Epithelial cell of esophagus (primary cell): Measurements from ENCODE around the gene UST.

Experiments
- DNase-seq: peaks from one replicate; pipeline ENCODE4 v3.0.0; 2010; ENCODE audit warnings: low read depth
- H3K4me3 ChIP-seq: 2 replicates; pipeline ENCODE4 v1.5.1; 2011; ENCODE audit warnings: mild to moderate bottlenecking, low read length, control low read depth
- TF ChIP-seq, protein P1 (sequence below): IDR thresholded peaks from 2 replicates; pipeline ENCODE4 v1.5.1; 2011; ENCODE audit warnings: low read depth, mild to moderate bottlenecking, low read length, control low read depth, inconsistent platforms; ENCODE audit not compliant: insufficient read depth; ENCODE audit errors: missing control alignments

The UST gene

DNA sequence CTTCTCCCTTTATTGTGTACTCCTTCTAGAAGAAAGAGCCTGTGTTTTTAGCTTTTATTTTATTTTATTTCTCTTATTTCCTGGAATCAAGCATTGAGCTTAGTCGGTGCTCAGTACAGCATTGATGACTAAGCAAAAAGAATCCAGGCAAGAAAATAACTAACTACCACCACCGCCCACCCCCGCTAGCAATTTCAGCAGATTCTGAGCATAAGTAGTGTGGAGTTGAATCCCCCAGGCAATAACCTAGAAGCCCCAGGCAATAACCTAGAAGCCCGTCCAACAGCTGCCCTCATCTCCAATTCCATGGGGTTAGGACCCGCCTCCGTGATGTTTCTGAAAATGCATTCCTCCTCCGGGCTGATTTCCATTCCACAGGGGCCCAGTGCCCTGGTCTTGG is 312.7 kb downstream of the UST start:
- no peak for DNase-seq
- TF ChIP-seq, protein P1, sequence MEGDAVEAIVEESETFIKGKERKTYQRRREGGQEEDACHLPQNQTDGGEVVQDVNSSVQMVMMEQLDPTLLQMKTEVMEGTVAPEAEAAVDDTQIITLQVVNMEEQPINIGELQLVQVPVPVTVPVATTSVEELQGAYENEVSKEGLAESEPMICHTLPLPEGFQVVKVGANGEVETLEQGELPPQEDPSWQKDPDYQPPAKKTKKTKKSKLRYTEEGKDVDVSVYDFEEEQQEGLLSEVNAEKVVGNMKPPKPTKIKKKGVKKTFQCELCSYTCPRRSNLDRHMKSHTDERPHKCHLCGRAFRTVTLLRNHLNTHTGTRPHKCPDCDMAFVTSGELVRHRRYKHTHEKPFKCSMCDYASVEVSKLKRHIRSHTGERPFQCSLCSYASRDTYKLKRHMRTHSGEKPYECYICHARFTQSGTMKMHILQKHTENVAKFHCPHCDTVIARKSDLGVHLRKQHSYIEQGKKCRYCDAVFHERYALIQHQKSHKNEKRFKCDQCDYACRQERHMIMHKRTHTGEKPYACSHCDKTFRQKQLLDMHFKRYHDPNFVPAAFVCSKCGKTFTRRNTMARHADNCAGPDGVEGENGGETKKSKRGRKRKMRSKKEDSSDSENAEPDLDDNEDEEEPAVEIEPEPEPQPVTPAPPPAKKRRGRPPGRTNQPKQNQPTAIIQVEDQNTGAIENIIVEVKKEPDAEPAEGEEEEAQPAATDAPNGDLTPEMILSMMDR, result no peak

DNA sequence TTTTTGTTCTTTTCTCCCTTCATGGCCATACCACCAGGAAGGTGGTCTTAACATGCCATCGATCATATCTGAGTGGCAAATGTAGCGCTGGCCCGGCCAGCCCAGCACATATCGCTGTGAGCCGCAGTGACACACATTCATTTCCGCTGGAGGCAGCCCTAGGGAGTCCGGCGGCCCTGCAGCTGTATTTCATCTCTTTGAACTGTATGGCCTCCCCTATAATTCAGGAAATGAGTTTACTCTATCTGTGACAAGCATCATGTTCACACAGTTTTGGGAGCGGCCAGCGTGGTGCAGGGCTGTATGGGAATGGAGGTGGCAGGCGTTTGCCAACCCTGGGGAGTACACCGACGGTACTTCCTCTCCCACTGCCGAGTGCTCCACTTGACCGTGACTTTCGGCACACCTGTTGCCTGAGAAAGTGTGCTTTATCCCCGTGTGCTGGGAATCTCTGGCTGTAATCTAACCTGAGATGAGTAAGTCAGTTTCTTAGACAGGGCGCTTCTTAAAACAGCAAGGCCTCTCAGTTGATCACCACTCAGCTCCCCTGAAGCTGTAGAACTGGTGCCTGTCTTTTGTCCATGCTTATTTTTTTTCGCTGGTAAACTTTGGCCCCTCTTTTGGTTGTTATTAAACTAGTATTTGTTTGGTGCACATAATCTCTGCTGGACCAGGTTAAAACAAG is 313.6 kb downstream of the UST start:
- no peak overlapping the region for H3K4me3 ChIP-seq
- TF ChIP-seq, protein P1, result no peak
- DNase-seq, result no peak

More for the DNA sequence above, 312.7 kb downstream of the UST start:
- no peak overlapping the region for H3K4me3 ChIP-seq

DNA sequence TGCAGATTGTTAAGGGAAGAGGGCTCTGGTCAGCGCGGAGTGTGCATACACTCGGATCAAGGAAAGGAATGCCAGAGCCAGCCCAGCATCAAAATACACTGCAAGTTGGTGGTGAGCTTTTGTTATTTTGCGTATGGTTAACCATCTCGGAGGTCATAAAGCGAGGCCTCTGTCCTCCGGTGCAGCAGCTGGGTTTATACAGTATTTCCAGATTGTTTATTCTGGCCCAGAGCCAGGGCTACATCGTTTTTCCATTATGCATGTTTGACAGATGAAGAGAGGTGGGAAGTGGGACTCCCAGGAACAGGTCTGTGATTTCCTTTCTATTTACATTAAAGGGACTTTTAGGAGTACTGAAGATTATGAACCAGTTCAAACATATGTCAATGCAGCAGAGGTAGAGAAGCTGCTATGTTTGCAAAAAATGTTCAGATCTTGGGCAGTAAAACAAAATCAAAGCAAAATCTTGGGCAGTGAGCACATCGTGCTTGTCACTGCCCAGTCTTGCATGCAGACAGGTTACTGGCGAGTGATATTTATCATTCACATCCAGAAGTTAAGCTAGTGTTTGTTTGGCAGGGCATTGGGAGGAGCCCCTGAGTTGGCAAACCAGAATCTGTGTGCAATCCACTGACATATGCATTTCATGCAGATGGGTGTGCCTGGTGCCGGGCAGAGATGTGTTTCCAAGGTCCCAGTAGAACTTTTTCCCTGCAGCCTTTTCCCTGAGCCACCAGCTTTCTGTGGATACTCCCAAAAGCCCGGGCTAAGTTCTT is 314.3 kb downstream of the UST start:
- TF ChIP-seq, protein P1, result no peak
- H3K4me3 ChIP-seq, result no peak overlapping the region
- DNase-seq, result peak; percentile 77

DNA sequence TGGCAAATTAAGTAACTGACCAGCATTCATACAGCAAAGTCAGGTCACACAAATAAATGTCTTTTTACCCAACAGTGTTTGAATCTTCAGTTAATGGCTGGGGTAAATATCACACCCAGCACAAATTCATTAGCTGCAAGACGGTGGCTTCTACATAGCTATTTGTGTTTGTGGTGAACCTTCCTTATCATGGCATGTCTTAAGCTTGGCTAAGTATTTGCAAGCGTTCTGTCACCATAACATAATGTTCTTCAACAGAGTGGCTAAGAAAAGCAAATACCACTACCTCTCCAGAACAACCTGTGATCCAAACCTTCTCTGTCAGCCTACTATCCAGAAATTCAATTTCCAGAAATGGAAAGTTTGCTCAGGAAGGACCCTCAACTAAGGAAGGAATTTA is 315.1 kb downstream of the UST start:
- DNase-seq, result no peak
- no peak overlapping the region for H3K4me3 ChIP-seq
- TF ChIP-seq, protein P1, result no peak

DNA sequence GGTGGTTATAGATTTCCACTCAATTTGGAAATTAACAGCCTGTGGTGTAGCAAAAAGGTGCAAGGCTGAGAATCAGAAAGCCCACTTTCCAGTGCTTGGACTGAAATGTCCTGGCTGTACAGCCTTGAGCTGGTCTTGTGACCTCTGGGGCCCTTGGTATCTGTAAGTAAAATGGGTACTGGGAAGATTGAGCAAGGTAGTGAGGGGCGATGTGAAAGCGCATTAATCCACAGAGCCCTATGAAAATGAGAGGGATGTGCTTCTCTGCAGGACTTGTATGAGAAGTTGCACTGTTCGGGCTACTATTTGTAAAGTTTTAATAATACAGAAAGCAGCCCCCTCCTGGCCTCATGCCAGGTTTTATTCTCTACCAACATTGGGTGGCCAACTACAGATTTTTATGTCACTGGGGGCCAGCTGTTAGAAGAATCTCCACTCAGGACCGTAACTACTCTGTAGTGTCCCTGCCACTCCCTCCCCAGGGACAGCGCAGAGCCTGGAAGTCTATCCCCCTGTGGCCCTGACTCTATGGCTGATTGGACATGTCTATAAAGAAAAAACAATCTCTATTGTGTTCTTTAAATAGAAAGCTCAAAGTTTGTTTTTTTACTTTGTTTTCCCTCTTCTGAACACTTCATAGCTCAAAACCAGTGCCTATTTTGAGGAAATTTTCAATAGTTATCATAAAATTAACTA is 316.0 kb downstream of the UST start:
- DNase-seq, result no peak
- TF ChIP-seq, protein P1, result no peak
- H3K4me3 ChIP-seq, result no peak overlapping the region

DNA sequence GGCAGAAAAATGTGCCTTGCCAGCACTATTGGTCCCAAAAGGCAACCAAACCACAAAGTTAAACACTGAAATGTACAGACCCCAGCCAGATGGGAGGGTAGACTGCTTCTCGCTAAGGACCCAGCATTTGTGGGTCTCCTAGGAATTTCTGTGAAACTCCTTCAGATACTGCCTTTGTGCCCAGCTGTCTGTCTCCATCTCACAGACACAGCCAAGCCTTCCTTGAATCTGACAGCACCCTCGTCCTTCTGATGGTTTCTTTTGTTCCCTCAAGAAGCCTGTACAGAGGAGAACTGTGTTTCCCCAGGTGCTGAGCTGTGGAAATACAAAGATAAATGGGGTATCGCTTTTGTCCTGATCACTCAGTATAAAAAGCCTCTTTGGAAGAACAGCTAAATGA is 316.6 kb downstream of the UST start:
- H3K4me3 ChIP-seq, result no peak overlapping the region
- TF ChIP-seq, protein P1, result no peak
- DNase-seq, result no peak
